C4-2B (cell line): ENCODE results near the gene ATXN7L1.
"Not testable (repeated sequence)": the region's sequence is repeated elsewhere in the genome, so short reads cannot be mapped to it uniquely, and the experiment has no call there.

ENCODE experiments used
- H3K27ac ChIP-seq: fragments of 450-650 bp; 2 replicates; pipeline ENCODE4 v1.5.1; 2017
- ZFX ChIP-seq: fragments of 450-650 bp; IDR thresholded peaks from 2 replicates; pipeline ENCODE4 v1.6.1; 2017
- TF ChIP-seq, protein P1 (sequence below): fragments of 450-650 bp; conservative IDR thresholded peaks from 2 replicates; pipeline ENCODE4 v1.5.1; 2017; ENCODE audit warnings: mild to moderate bottlenecking

The ATXN7L1 gene

DNA sequence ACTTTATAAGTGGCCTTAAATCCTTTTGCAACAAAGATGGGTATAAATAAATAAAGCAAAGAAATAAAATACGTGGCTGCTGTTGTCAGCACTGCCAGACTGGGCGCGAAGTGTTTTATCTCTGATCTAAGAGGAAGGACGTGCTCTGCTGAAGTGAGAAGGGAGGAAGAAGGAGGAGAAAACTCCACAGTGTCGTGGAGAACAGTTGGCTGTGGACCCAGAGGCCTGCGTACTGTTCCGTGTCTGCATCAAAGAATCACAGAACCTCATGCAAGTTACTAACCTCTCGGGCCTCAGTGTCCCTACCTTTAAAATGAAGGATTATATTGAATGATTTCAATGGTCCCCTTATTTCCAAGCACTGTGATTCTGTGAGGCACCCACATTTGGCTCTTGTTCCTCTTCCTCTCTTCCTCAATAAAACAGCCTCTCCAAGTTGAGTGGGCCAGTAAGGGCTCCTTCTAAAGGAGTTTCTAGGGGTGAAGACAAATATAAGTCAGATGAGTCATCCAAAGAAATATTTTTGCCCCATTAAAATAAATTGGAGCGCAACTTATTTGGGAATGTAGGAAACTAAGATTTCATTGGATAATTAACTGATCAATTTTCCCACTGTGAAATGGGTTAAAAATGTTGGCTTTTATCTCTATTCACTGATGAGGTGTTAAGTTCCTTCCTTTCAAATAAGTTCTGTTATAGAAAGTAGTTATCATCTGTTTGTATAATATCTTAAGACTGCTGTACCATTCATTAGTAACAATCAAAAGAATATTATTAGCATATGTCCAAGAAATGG, 168.2 kb downstream of the ATXN7L1 start:
- H3K27ac ChIP-seq, result no peak overlapping the region
- TF ChIP-seq ZFX, result no peak
- TF ChIP-seq, protein P1, sequence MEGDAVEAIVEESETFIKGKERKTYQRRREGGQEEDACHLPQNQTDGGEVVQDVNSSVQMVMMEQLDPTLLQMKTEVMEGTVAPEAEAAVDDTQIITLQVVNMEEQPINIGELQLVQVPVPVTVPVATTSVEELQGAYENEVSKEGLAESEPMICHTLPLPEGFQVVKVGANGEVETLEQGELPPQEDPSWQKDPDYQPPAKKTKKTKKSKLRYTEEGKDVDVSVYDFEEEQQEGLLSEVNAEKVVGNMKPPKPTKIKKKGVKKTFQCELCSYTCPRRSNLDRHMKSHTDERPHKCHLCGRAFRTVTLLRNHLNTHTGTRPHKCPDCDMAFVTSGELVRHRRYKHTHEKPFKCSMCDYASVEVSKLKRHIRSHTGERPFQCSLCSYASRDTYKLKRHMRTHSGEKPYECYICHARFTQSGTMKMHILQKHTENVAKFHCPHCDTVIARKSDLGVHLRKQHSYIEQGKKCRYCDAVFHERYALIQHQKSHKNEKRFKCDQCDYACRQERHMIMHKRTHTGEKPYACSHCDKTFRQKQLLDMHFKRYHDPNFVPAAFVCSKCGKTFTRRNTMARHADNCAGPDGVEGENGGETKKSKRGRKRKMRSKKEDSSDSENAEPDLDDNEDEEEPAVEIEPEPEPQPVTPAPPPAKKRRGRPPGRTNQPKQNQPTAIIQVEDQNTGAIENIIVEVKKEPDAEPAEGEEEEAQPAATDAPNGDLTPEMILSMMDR, result no peak

GRCh38 chr7:105707381-105707780, 169.0 kb downstream of the ATXN7L1 start:
- TF ChIP-seq, protein P1, result no peak
- no peak for TF ChIP-seq ZFX
- no peak overlapping the region for H3K27ac ChIP-seq

GRCh38 chr7:105705427-105705826, 171.0 kb downstream of the ATXN7L1 start:
- no peak overlapping the region for H3K27ac ChIP-seq
- no peak for TF ChIP-seq ZFX
- TF ChIP-seq, protein P1, result no peak

DNA sequence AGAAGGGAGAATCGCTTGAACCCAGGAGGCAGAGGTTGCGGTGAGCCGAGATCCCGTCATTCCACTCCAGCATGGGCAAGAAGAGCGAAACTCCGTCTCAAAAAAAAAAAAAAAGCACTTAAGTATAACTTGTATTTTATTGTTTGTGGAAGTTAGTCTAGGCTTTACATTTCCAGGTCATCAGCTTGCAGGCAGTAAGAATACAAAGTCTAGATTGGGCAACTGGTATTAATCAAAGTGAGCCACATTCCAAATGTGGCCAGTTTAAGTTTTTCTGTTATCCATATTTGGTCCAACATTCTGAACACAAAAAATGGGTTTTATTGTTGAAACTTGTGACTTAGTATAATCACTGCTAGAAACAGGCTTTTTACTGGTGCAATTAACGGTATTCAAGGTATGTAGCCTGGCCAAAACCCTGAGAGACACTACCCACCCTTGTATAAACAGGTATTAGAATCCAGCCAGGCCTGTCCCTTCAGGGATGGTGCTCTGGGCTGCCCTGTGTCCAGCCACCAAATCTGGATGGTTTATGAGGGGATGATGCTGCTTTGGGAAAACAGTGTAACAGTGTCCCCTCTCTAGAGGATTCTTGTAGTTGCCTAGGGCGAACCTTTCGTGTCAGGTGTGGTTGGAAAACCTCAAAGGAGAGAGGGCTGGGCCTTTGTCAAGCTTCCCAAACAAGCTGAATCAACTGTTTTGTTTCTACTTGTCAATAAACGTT, 173.0 kb downstream of the ATXN7L1 start:
- no peak overlapping the region for H3K27ac ChIP-seq
- TF ChIP-seq, protein P1, result no peak
- TF ChIP-seq ZFX, result no peak

DNA sequence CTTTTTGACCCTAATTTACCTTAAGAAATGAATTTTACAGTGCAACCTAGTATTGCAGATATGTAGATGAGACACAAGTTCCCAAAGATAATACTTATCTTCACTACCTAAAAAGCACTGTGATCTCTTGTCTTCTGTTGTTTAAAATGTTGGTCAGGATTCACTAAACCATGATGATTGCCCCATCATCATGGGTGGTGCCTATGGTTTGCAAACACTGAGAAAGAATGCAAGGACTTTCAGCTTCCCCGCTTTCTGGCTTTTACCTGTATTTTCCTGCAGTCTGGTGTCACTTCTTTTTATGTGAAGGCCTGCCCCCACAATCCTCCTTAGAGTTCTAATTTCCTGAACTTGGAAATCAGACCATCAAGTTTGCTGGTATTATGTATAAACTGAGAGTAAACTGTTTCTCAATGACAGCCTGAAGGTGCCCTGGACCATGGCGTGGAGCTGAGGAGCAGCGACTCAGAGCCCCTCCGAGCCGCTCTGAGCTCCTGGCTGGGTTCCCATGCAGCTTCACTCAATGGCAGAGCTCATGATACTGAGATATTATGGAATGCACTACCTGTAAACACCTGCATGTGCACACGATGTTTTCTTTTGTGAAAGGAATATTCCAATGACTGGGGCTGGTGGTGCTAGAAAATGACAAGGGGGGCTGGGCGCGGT, 176.7 kb downstream of the ATXN7L1 start:
- TF ChIP-seq, protein P1, result no peak
- no peak for TF ChIP-seq ZFX
- no peak overlapping the region for H3K27ac ChIP-seq

DNA sequence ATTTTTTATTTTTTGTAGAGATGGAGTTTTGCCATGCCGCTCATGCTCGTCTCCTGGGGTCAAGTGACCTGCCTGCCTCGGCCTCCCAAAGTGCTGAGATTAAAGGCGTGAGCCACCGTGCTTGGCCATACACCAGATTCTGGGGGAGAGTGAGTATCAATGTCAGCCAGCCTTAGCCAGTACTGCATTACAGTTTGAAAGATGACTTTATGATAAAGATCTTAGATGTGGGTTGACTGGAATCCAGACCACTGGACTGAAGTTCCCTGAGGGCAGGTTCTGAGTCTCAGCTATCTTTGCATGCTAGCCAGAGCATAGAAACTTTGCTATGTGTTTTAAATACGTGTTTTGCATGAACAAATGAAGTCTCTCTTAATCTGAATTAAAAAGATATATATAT, 177.9 kb downstream of the ATXN7L1 start:
- H3K27ac ChIP-seq, result no peak overlapping the region
- TF ChIP-seq, protein P1, result no peak
- no peak for TF ChIP-seq ZFX

DNA sequence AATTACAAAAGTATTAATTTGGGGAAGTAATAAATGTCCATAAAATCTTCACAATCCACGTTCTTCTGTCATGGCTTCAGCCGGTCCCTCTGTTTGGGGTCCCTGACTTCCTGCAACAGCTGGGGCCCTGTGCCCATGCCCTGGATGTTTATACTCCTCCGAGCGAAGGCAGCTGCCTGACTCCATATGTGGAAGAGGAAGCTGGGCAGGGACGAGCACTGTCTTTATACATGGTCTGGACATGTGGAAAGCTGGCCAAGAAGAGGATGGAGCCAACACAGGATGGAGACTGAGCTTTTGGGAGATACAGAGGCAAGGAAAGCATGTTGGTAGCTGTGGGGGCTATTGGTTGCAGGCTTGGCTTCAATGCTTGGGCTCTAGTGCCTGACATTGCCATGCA, 178.6 kb downstream of the ATXN7L1 start:
- no peak overlapping the region for H3K27ac ChIP-seq
- no peak for TF ChIP-seq ZFX
- TF ChIP-seq, protein P1, result no peak

GRCh38 chr7:105697169-105697568, 179.2 kb downstream of the ATXN7L1 start:
- not testable (repeated sequence) for H3K27ac ChIP-seq
